Smooth muscle cell of the brain vasculature (primary cell): ENCODE measurements around the gene RTL1.

Source experiments
- DNase-seq: peaks from one replicate; pipeline ENCODE4 v3.0.0-alpha.2; 2012; ENCODE audit warnings: low read depth, low spot score

The RTL1 gene

GRCh38 chr14:100903672-100904185 is at the start of gene RTL1:
Gene RTL1 (minus strand): TSS chr14:100903722. CDS start chr14:100884788, 18,934 bp downstream.
- no peak for DNase-seq

GRCh38 chr14:100950024-100950423 is 46.5 kb upstream of the RTL1 start:
- DNase-seq, result no peak

GRCh38 chr14:100944052-100944451 is 40.5 kb upstream of the RTL1 start:
- DNase-seq, result no peak

DNA sequence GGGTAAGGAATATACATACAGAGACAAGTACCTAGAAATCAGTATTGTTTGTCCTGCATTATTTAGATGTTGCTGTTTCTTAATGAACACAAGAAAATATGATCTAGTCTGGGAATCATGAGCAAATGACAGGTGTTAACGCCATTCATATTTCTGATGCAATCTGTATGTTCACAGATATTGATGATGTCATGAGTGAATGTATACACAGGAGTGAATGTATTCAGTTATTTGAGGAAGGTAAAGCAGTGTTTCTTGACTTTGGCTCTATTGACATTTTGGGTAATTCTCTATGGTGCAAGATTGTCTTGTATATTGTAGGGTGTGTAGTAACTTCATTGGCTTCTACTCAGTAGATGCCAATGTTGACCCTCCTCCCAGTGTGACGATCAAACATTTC is 26.7 kb upstream of the RTL1 start:
- no peak for DNase-seq

DNA sequence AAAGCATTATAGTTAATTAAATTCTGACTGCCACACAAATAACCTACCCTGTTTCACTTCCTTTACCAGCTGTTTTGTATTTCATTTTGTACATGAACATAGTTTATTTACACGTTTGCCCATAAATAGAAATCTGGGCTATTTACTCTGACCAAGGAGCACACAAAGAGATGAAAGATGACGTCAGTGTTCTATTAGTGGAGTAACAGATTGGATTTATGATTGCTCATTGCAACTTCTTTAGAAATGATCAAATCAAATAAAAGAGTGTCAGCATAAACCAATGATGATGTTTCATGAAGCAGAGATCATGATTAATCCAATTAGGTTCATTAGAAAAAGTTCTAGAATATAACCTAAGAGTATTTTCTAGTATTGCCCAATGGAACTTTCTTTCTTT is 12.0 kb upstream of the RTL1 start:
- DNase-seq, result no peak

GRCh38 chr14:100914597-100915021 is 11.1 kb upstream of the RTL1 start:
- no peak for DNase-seq

DNA sequence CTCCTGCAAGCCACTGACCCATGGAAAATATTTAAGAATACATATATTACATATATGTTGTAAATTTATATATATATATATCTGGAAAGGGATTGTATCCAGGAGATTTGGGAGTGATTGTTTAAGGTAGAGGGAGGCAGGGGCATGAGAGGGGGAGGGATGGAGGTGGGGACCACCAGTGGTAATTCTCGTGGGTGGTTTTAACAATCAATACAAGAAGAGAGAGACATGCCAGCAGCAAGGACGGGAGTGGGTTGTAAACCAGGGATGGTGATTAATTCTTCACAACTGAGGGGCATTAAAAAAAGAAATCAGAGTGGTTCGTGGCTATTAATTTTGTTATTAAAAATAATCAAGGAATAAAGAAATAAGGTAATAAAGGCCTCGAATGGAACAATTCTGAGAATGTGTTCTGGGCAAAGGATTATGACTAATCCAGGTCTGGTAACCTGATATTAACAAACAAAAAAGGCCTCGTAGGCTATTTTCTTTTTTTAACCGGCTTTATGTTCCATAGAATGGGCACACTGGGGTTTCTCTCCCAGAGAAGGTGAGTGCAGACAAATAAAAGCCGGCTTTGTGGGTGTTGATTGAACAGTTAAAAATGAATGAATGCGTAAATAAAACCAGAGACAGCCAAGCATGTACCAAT is 8.3 kb upstream of the RTL1 start:
- no peak for DNase-seq

DNA sequence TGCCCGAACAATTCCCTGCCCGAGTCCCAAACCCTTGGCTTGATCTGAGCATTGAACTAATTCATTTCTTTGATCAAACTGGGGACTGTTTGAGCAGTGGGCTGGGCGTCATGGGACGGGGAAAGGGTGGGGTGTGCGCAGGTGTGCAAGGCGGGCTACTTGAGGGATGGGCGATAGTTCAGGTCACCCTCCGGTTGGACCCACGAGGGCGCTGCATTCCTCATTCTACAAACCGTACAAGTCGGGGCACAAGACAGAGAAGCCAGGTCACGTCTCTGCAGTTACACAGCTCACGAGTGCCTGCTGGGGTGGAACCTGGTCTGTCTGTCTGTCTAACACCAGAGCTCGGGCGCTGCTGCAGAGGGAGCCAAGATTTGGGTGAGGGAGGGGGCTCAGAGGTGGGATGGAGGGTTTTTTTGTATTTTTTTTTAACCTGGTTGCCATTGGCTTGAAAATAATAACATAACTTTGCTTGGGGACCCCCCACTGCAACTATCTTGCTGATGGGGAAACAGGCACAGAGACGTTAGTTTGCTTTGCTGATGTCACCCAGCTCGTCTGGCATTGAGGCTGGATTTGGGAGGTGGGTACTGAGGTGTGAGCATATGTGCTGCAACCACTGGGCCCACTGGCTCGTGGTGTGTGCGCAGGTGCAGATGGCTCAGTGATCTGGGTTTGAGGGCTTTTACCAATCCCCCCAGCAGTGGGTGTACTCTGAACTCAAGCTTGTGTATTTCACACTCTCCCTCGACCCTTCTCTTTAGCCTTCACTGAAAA is 7.6 kb upstream of the RTL1 start:
- no peak for DNase-seq

DNA sequence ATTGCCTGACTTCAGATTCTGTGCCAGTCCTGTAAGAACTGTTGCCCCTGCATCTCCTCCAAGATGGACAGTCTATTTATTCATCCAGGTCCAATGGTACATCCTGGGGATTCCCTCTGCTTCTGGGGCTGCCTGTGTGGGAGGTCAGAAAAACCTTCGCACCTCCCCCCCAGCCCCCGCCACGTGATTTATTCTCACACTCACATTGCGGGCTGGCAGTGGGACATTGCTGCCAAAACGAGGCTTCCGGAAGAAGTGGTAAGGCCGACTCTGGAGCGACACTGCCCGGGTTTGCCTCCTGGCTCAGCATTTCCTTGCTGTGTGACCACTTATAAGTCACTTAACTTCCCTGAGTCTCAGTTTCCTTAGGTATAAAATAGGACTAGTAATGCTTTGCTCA is 5.9 kb upstream of the RTL1 start:
- no peak for DNase-seq

- no peak for DNase-seq
These were observed 3.7 kb upstream of the RTL1 start for GRCh38 chr14:100907240-100907639.

DNA sequence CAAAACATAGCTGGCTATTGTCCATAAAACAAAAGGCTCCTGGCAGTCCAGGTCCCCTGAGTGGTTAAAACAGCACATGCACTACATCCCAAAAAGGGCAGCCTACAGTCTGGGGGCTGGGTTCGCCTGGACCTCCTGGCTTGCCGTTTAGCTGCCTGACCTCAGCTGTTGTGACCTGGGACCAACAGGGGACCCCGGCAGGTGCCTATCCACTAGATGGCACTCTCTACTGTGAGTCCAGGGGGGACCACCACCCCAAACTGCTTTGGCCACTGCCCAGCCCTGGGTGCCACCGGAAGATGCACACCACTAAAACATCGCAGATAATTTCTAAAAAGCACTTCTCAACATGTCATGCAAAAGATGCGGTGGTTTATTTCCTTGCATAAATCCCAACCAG is 2.9 kb upstream of the RTL1 start:
- DNase-seq, result no peak

DNA sequence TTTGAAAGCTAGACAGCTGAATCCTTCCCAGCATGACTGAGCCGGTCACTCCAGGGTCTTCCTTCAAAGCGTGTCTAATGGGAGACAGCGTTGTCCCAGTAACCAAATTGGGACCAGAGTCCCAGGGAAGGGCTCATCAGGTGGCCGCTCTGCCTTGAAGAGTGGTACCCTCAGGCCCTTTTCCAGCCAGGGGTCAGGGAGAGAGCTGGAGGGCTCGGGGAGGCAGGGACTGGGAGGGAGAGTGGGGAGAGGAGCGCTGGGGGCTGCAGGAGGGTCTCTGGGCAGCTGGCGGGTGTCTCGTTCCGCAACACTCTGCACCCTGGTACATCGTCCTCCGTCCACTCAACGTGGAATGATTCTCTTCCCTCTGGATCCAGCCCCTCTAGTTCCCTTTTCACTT is 1.6 kb upstream of the RTL1 start:
- no peak for DNase-seq

DNA sequence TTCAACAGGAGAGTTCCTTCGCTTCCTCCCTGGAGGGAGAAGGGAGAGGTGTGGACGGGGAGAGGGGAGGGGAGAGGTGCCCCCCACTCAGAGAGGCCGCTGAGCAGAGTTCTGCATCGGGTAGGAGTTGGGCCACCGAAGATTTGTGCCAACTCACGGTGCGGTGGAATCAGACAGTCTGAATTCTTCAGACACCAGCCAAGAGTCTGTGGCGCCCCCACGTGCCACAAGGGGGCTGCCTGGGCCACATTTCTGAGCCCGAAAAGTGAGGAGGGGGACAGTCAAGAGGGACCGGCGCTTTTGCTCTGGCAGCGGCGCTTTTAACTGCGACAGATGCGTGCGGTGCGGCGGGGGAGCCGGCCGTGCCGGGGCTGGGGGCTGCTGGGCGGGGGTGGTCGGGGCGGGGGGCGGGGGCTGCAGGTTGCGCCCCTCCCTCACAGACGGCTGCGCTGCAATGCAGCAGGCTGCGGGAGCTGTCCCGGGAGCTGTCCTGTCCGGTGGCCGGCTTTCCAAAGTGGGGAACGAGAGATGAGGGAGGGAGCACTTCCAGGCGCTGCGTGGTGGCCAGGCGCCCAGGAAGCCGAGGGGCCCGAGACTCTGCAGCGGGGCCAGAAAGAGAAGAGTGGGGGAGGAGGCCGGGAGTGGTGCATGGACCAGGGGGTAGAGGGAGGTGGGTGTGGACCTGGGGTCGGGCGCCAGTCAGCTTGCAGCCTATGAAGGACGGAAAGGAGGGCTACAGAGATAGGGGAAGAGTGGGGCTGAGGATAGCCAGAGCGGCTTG is 975 bp upstream of the RTL1 start:
- DNase-seq, result no peak

DNA sequence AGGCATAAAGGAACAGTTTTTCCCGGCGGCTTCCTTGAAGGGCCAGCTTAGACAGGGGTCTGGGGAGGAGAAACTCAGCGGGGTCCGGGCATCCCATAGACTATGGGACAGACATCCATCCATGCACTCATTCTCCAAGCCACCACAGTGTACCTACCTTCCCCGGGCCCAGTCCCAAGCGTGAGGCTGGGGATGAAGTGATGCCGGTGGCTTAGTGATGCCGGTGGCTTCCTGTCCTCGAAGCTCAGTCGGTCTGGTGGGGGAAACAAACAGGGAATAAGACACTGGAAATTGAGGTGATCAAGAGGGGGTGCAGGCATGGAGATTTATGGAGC is 421 bp downstream of the RTL1 start:
- DNase-seq, result no peak

- DNase-seq, result no peak
These were observed 1.0 kb downstream of the RTL1 start for GRCh38 chr14:100902295-100903133.

- no peak for DNase-seq
These were observed 1.9 kb downstream of the RTL1 start for GRCh38 chr14:100901391-100902183.

GRCh38 chr14:100900837-100901390 is 2.6 kb downstream of the RTL1 start:
- DNase-seq, result no peak

DNA sequence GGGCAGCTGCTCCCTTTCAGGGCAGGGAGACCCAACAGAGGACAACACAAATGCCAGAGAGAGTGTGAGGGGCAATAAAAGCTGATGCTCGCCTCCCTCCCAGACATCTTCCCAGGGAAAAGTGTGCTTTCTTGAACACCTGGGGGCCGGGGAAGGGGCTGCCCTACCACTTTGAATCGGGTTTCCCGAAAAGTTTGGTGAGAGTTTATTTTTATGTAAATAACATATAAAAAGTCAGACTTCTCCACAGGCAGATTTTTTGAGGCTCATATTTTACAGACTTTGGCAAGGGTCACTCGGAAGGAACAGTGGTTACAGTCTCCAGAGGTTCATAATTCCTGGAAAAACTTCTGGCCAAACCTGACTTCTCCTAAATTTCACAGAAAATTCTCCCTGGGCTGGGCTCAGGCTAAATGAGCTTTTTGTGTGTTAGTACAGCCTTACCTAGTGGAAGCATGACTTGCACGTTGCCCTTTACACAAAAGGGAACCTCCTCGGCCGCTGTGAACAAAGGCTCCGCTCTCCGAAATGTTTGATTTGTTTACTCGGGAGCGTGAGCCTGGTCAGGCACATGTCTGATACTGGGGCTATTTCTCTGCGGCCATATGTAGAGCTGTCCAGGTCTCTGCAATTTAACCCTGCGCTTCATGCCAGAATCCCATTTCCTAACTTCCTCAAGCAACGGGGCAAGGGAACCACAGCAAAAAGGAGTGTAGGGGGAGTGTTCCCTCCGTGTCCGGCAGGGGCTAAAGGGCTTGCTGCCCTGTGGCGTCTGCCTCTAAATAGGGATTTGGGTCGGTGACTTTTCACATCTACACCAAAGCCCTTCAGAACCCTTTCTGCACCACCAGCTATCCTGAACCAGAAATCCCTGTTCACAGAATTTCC is 3.4 kb downstream of the RTL1 start:
- no peak for DNase-seq
